NCI-H510A treated with DMSO at 0.1 percent for 48 hours (cell line): ENCODE results near the gene FBRSL1.
A peak's percentile ranks its signal among the peaks of the same experiment; 100 is the strongest.

Experiments used
- DNase-seq: peaks from one replicate; lab custom pipeline; 2025; lab: John Stamatoyannopoulos, UW

FBRSL1 gene

DNA sequence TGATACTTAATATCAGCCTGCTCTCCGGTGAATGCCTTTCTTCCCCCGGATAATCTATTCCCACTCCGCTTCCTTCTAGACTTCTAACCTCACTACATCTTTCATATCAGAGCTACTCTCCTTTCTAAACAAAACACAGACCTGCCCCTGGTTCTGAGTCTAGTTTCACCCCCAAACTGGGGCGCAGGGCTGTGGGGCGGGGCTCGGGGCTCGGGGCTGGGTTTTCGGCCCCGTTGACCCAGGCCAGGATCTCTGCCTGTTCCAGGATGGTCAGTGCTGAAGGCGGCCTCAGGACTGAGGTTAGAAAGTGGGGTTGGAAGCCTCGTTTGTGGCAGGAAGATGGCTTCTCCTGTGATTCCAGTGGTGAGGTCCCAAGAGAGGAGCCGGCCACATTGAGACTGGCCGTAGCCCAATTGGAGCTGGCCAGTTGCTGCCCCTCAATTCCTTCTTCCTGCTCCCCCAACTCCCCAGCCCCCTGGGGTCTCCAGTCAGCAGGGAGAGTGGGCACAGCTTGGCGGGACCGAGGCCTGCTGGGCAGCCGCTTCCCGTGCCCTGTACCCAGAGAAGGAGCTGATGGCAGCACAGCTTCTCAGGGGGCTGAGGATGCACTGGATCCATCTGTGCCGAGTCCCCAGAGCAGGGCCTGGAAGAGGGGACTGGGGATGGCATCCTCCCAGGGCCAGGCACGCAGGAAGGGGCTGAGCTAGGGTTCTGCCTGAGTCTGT, 67.5 kb downstream of the FBRSL1 start:
- DNase-seq = no peak

DNA sequence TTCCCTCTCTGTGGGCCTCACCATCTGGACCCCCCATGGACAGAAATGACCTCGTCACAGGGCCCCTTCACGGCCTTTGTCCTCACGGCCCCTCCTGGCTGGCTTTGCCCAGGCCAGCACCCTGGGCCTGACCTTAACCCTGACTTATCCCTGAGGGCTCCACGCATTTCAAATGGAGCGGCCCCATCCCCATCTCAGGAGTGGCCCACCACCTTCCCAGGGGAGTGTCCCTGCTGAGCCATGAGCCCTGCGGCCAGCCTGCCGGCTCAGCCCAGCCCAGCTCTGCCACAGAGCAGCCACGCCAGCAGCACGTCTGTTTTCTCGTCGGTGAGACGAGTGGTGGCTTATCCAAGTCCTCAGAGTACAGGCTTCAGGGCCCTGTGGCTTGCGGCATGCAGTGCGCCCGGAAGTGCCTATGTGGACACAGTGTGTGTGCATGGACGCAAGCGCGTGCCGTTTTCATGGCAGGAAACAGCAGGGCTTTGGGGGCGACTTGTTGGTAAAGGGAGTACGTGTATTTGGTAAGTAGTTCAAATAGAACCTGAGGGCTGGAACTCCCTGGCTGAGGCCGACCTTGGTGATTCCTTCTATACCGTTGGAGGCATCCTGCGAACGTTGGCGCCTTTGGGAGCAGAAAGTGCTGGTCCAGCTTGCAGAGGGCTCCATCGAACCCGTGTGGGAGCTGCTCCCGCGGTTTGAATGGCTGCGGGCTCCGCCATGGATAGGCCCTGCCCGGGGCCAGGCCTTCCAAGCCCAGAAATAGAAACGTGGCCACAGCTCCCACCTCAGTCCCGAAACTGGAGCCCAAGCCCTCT, 68.3 kb downstream of the FBRSL1 start:
- DNase-seq = no peak

DNA sequence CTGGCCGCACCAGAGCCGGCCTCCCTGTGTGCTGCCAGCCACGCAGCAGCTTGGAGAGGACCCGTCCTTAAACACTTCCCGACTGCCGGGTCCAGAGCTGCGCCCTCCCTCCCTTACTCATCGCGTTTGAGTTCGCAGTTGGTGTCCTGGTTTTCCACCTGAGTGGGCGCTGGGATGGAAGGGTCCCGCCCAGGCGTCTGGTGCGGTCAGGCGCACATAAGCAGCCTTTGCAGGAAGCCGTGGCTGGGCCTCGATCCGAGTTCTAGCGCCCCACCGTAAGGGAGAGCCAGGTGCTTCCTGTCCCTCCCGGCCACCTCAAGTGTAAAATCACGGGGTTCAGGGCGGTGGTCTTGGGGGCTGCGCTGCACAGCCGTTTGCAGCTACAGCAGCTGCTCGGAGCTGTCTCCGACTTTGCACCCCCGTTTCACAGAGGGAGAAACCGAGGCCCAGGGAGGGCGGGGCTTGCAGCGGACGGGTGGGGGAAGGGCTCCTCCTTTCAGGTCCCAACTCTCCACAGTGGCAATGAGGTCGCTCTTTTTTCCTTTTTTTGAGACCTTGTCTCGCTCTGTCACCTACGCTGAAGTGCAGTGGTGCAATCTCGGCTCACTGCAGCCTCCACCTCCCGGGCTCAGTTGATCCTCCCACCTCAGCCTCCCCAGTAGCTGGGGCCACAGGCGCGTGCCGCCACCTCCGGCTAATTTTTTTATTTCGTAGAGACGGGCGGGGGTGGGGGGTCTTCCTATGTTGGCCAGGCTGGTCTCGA, 69.1 kb downstream of the FBRSL1 start:
- no peak for DNase-seq

DNA sequence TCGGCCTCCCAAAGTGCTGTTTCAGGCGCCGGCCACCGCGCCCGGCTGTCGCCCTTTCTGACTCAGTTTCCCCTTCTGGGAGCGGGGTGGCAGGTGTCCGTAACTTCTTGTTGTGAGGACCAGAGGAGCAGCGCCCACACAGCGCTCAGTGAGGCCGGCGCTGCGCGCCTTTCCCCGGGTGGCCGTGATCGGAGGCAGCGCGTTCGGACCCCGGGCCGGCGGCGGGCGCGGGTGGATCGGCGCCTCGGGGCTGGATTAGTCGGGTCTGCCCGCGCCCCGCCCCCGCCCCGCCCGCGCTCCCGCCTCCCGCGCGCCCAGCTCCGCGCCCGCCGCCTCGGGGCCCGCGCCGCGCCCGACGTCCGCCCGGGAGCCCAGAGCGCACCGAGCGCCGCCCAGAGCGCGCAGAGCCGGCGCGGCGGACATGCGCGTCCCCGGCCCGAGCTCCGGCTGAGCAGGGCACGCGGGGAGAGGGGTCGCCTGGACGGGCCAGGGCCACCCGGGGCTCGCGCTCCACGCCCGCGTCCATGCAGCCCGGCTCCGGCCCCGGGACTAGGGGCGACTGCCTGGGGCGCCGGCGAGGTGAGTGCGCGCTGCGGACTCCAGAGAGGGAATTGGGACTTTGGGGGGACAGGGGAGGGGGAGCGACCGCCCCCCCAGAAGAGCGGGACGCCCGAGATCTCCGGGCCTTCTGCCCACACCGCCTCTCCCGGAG, 69.9 kb downstream of the FBRSL1 start:
- DNase-seq = peak; percentile 56

DNA sequence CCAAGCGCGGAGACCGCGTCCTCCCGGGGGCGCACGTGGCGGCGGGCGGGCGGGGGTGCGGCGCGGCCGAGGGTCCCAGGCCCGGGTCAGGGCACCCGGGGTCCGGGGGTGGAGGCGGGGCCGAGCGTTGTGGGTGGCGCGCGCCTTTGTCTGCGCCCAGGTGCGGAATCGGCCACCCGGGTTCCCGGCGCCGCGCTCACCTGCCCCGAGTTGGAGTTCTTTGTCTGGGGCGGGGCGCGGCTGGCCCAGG, 70.3 kb downstream of the FBRSL1 start:
- DNase-seq = no peak

GRCh38 chr12:132560614-132561426, 70.9 kb downstream of the FBRSL1 start:
- DNase-seq = peak; percentile 94
